Coronary artery (tissue), 2 donors: ENCODE results near the gene SUOX.
"Not testable (repeated sequence)": the region's sequence is repeated elsewhere in the genome, so short reads cannot be mapped to it uniquely, and the experiment has no call there.

Experiments used
- DNase-seq: peaks from one replicate; pipeline ENCODE4 v3.0.0-alpha.2; 2017; ENCODE audit warnings: low spot score
- H3K27ac ChIP-seq, 2 donors: fragments of 200-600 bp; sonication (generic); one replicate each; pipeline ENCODE4 v1.5.1; 2016 to 2019
- H3K4me3 ChIP-seq: fragments of 200-600 bp; sonication (generic); 2 replicates; pipeline ENCODE4 v1.5.1; 2016; ENCODE audit warnings: mild to moderate bottlenecking, moderate library complexity
- CTCF ChIP-seq: fragments of 200-600 bp; sonication (generic); IDR thresholded peaks from one replicate; pipeline ENCODE4 v1.5.1; 2019; ENCODE audit warnings: antibody characterized with exemption

Gene SUOX

GRCh38 chr12:56037161-56037560 is 40.1 kb downstream of the SUOX start:
- H3K4me3 ChIP-seq: no peak overlapping the region
- no peak overlapping the region for H3K27ac ChIP-seq
- DNase-seq: no peak
- no peak for TF ChIP-seq CTCF

- Histone ChIP-seq H3K4me3 (no peak overlapping the region), H3K27ac (no peak overlapping the region)
- no peak for DNase-seq
- no peak for TF ChIP-seq CTCF
Measured at GRCh38 chr12:56038022-56038655, 41.1 kb downstream of the SUOX start.

GRCh38 chr12:56040151-56040550 is 43.1 kb downstream of the SUOX start:
- H3K4me3 ChIP-seq: no peak overlapping the region
- no peak for TF ChIP-seq CTCF

GRCh38 chr12:56040963-56041551 is 44.0 kb downstream of the SUOX start:
- no peak for DNase-seq
- no peak for TF ChIP-seq CTCF
- H3K4me3 ChIP-seq: peak overlapping the region; percentile 79
- peak overlapping the region; percentile 80 to 98 for H3K27ac ChIP-seq

More at GRCh38 chr12:56040151-56040550, 43.1 kb downstream of the SUOX start:
- H3K27ac ChIP-seq: no peak overlapping the region
- DNase-seq: no peak

GRCh38 chr12:56041552-56042429 is 44.7 kb downstream of the SUOX start, which contains the start of gene RPS26:
Gene RPS26, plus strand, starts transcription at chr12:56041918. Its CDS starts 249 bp downstream, at chr12:56042167.
- peak; percentile 99 for DNase-seq
- peak within 1 kb of the TSS; percentile 79 for H3K4me3 ChIP-seq
- peak within 1 kb of the TSS; percentile 80 to 98 for H3K27ac ChIP-seq
- TF ChIP-seq CTCF: no peak

GRCh38 chr12:56042430-56042813 is 45.3 kb downstream of the SUOX start:
- Histone ChIP-seq H3K4me3 (peak overlapping the region; percentile 79), H3K27ac (peak overlapping the region; percentile 80 to 98)
- not testable (repeated sequence) for DNase-seq

GRCh38 chr12:56042843-56043242 is 45.8 kb downstream of the SUOX start:
- no peak for TF ChIP-seq CTCF
- DNase-seq: no peak
- Histone ChIP-seq H3K4me3 (peak overlapping the region; percentile 79), H3K27ac (peak overlapping the region in 1 of 2 donors; percentile 98)
